GM18526 (cell line): ENCODE data around the gene FGFBP3.

ENCODE experiments used
- POLR2A ChIP-seq: IDR thresholded peaks from 3 replicates; pipeline ENCODE4 v1.6.1; 2011; ENCODE audit not compliant: insufficient read length; ENCODE audit errors: extremely low read depth

The FGFBP3 gene

GRCh38 chr10:91909117-91909677 is at the start of gene FGFBP3:
TSS of gene FGFBP3 (minus strand) at chr10:91909486. CDS start at chr10:91908969, 517 bp downstream.
- no peak for TF ChIP-seq POLR2A

GRCh38 chr10:91957091-91957490 is 47.8 kb upstream of the FGFBP3 start:
- TF ChIP-seq POLR2A = no peak

- TF ChIP-seq POLR2A = no peak
Observed at GRCh38 chr10:91955114-91955513, 45.8 kb upstream of the FGFBP3 start.

- no peak for TF ChIP-seq POLR2A
Observed at GRCh38 chr10:91953600-91954160, 44.4 kb upstream of the FGFBP3 start.

- TF ChIP-seq POLR2A = no peak
Observed at GRCh38 chr10:91944880-91945630, 35.8 kb upstream of the FGFBP3 start.

- no peak for TF ChIP-seq POLR2A
Observed at GRCh38 chr10:91941426-91941825, 32.1 kb upstream of the FGFBP3 start.

GRCh38 chr10:91939653-91940052 is 30.4 kb upstream of the FGFBP3 start:
- no peak for TF ChIP-seq POLR2A

- no peak for TF ChIP-seq POLR2A
Observed at GRCh38 chr10:91935886-91936285, 26.6 kb upstream of the FGFBP3 start.

GRCh38 chr10:91932737-91933136 is 23.5 kb upstream of the FGFBP3 start:
- no peak for TF ChIP-seq POLR2A

- TF ChIP-seq POLR2A = no peak
Observed at GRCh38 chr10:91931526-91932190, 22.4 kb upstream of the FGFBP3 start.

- TF ChIP-seq POLR2A = no peak
Observed at GRCh38 chr10:91930939-91931338, 21.7 kb upstream of the FGFBP3 start.

- no peak for TF ChIP-seq POLR2A
Observed at GRCh38 chr10:91925022-91925320, 15.7 kb upstream of the FGFBP3 start.

- TF ChIP-seq POLR2A = no peak
Observed at GRCh38 chr10:91924212-91925021, 15.1 kb upstream of the FGFBP3 start.

- peak; percentile 95 for TF ChIP-seq POLR2A
Observed at GRCh38 chr10:91923371-91924211, 14.3 kb upstream of the FGFBP3 start, which contains the start of gene BTAF1. TSS of gene BTAF1 (plus strand) at chr10:91923770. CDS start at chr10:91924077, 307 bp downstream.
